Esophagus muscularis mucosa (tissue), 4 donors: Measurements from ENCODE around the gene GAGE12J. TPM values are rescaled to one million over a fixed set of nuclear protein-coding genes. Genes with fewer than 3 reads are reported as not detected.

ENCODE experiments used
- total RNA-seq, 4 donors: library from RNA; depleted of rRNA; stranded (reverse); fragments of >200 nt; gene quantifications; one replicate each; pipeline versions ENCODE4 v1.1.0 to v1.2.1, GENCODE V29; 2016

The GAGE12J gene
- total RNA-seq, 4 donors from 2014 or later, result not detected

Other genes with a start within 250 kb of the GAGE12J start
- 10 to 100 TPM; 15.9 to 26.6 (median 23.8) TPM for gene PRAF2, start 248.0 kb upstream of the GAGE12J start, total RNA-seq
- gene WDR45, start 242.2 kb upstream of the GAGE12J start, total RNA-seq, result 10 to 100 TPM; 68.1 to 77.9 (median 72.7) TPM
- gene GPKOW, start 198.3 kb upstream of the GAGE12J start, total RNA-seq, result 10 to 100 TPM; 27.8 to 43.8 (median 32.4) TPM
- gene MAGIX, start 159.3 kb upstream of the GAGE12J start, total RNA-seq, result 1 to 10 TPM; 1.5 to 4.2 (median 3.6) TPM
- gene PLP2, start 150.1 kb upstream of the GAGE12J start, total RNA-seq, result 100 to 1,000 TPM in 1 of 4 donors, 10 to 100 TPM in 3; 55.3 to 101 (median 76.3) TPM
- gene PRICKLE3, start 135.7 kb upstream of the GAGE12J start, total RNA-seq, result 10 to 100 TPM in 3 of 4 donors, 1 to 10 TPM in 1; 7.6 to 16.2 (median 12.3) TPM
- 10 to 100 TPM in 1 of 4 donors, 1 to 10 TPM in 3; 4.5 to 12.0 (median 6.1) TPM for gene SYP, start 121.8 kb upstream of the GAGE12J start, total RNA-seq
- gene CACNA1F, start 88.7 kb upstream of the GAGE12J start, total RNA-seq, result under 1 TPM; under 0.01 to 0.42 (median 0.06) TPM
- gene CCDC22, start 86.6 kb upstream of the GAGE12J start, total RNA-seq, result 10 to 100 TPM; 12.9 to 18.5 (median 16.2) TPM
- not detected for gene FOXP3, start 57.3 kb upstream of the GAGE12J start, total RNA-seq
- gene PPP1R3F, start 52.2 kb upstream of the GAGE12J start, total RNA-seq, result 10 to 100 TPM; 13.8 to 27.0 (median 16.4) TPM
- gene GAGE10, start 18.4 kb upstream of the GAGE12J start, total RNA-seq, result 1 to 10 TPM in 1 of 4 donors, not detected in 3; 1.2 TPM
- not detected for gene GAGE13, start 9.5 kb downstream of the GAGE12J start, total RNA-seq
- gene GAGE12C, start 210.1 kb downstream of the GAGE12J start, total RNA-seq, result not detected
- not detected for gene GAGE12D, start 219.7 kb downstream of the GAGE12J start, total RNA-seq
- gene GAGE12E, start 229.3 kb downstream of the GAGE12J start, total RNA-seq, result not detected
- not detected for gene GAGE12F, start 238.8 kb downstream of the GAGE12J start, total RNA-seq
- gene GAGE12G, start 248.4 kb downstream of the GAGE12J start, total RNA-seq, result not detected